Adrenal gland (tissue), 12 donors: ENCODE data around the gene RBM39. TPM values are rescaled to one million over a fixed set of nuclear protein-coding genes. Genes with fewer than 3 reads are reported as not detected.

ENCODE experiments used
- DNase-seq, 7 donors: peaks; one replicate each; pipeline ENCODE4 v3.0.0-alpha.2; 2019 to 2020
- H3K27ac ChIP-seq, 5 donors: fragments of 200-600 bp; sonication (generic) in 4 of 5; 1 replicate in 3 of 5; 2 replicates in 2 of 5; pipeline versions ENCODE4 v1.5.1 to v1.8.0; 2016 to 2020; ENCODE audit warnings: mild to moderate bottlenecking in 1 of 5
- H3K27me3 ChIP-seq: fragments of 200-600 bp; 2 replicates; pipeline ENCODE4 v1.8.0; 2021
- H3K36me3 ChIP-seq, 2 donors: fragments of 200-600 bp; replicated peaks in 1 of 2; 1 replicate in 1 of 2; 2 replicates in 1 of 2; pipeline versions ENCODE4 v1.5.1 to v1.8.0; 2018 to 2022
- H3K4me1 ChIP-seq, 2 donors: fragments of 200-600 bp; replicated peaks in 1 of 2; 1 replicate in 1 of 2; 2 replicates in 1 of 2; pipeline versions ENCODE4 v1.5.1 to v1.8.0; 2018 to 2021
- H3K4me3 ChIP-seq, 4 donors: fragments of 200-600 bp; sonication (generic) in 3 of 4; one replicate each; pipeline ENCODE4 v1.5.1; 2016 to 2018
- H3K9me3 ChIP-seq, 3 donors: fragments of 200-600 bp; sonication (generic) in 1 of 3; replicated peaks in 1 of 3; 1 replicate in 2 of 3; 2 replicates in 1 of 3; pipeline versions ENCODE4 v1.5.1 to v1.8.0; 2016 to 2021
- POLR2A ChIP-seq, 2 donors: fragments of 450-650 bp; IDR thresholded peaks; one replicate each; pipeline ENCODE4 v1.6.1; 2017; ENCODE audit warnings: antibody characterized with exemption in 2 of 2, mild to moderate bottlenecking in 2 of 2, moderate library complexity in 1 of 2
- WGBS, 4 donors: extraction: QIAGEN DNeasy Blood & Tissue Kit in 2 of 4; methylation state at CpG; one replicate each; pipeline versions ENCODE4 v1.1.5 to v1.1.7; 2013 to 2017; 5-methylcytosine and 5-hydroxymethylcytosine counted together
- intact Hi-C, 2 donors: fragments of 100-400 bp; cut with DNase I; formaldehyde crosslinking; loops; one replicate each; pipeline versions ENCODE4 v1.14.1 to v1.15.0; 2022 to 2023
- polyA plus RNA-seq, 3 donors: library from polyadenylated mRNA; stranded (reverse); fragments of 200-250 nt in 2 of 3; fragments of 350-450 nt in 1 of 3; fragmentation: Illumina TruSeq in 1 of 3; extraction: RNeasy Lipid Tissue Mini Kit (QIAGEN cat#74804) in 1 of 3; gene quantifications; one replicate each; pipeline ENCODE4 v1.2.3, GENCODE V29; 2013 to 2014
- small RNA-seq, 2 donors: library from RNA; depleted of rRNA; stranded (forward); fragments of <200 nt; gene quantifications; one replicate each; pipeline ENCODE3, GENCODE V24; 2016
- total RNA-seq, 9 donors: library from RNA; depleted of rRNA in 4 of 9; stranded (reverse); fragments of >200 nt in 4 of 9; fragments of 120-200 nt in 1 of 9; fragmentation: NEBNext Ultra II Directional in 1 of 9; extraction: Animal tissue kit (Norgen Biotek cat#: 25700) in 1 of 9; gene quantifications; one replicate each; pipeline versions ENCODE4 v1.1.0 to v1.2.4, GENCODE V29; 2013 to 2023
- TF ChIP-seq, protein P1 (sequence below), 6 experiments: fragments of 450-650 bp in 4 of 6; fragments of 200-600 bp in 2 of 6; sonication (generic) in 1 of 6; IDR thresholded peaks; 1 replicate in 5 of 6; 2 replicates in 1 of 6; pipeline versions ENCODE4 v1.5.1 to v1.8.0; 2016 to 2021; ENCODE audit warnings: antibody characterized with exemption in 6 of 6, mild to moderate bottlenecking in 2 of 6, moderate library complexity in 1 of 6
- donor health status: healthy with polysubstance abuse.
- donor health status: Bipolar disorder and iron deficiency.
- donor health status: DM: yes; HTN: yes; CAD: no.
- donor health status: DM: no; HTN: no; CAD: no.
- donor health status: DM: no; HTN: no; CAD: no.
- donor health status: DM: yes; HTN: yes; CAD: no.

The RBM39 gene
- total and polyA plus RNA-seq, 12 donors, result 111 to 714 (median 267) TPM

DNA sequence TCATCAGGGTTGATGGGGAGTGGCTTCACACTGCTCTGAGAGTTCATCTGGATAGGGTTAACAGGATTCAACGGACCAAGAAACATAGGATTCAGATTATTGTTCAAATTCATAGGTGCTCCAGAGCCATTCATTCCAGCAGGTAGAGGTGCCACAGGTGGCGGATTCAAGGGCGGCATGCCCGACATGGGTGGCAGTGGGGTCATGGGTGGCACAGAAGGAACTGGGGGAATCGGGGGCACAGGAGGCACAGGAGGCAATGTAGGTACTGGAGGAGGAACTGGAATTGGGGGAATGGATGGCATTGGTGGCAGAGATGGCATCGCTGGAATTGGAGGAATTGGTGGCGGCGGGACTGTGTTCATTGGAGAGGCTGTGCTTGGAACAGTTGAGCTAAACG, 87.6 kb downstream of the RBM39 start:
- Histone ChIP-seq H3K9me3 (no peaks in the 10 kb centered on the region), H3K36me3 (peaks cover 0 to 29% of the 10 kb centered on the region in 2 donors), H3K27me3 (no peaks in the 10 kb centered on the region), H3K27ac (no peak overlapping the region), H3K4me1 (peaks cover 0 to 71% of the 10 kb centered on the region in 2 donors), H3K4me3 (no peak overlapping the region)
- intact Hi-C loops, result no loop called here
- TF ChIP-seq, protein P1, sequence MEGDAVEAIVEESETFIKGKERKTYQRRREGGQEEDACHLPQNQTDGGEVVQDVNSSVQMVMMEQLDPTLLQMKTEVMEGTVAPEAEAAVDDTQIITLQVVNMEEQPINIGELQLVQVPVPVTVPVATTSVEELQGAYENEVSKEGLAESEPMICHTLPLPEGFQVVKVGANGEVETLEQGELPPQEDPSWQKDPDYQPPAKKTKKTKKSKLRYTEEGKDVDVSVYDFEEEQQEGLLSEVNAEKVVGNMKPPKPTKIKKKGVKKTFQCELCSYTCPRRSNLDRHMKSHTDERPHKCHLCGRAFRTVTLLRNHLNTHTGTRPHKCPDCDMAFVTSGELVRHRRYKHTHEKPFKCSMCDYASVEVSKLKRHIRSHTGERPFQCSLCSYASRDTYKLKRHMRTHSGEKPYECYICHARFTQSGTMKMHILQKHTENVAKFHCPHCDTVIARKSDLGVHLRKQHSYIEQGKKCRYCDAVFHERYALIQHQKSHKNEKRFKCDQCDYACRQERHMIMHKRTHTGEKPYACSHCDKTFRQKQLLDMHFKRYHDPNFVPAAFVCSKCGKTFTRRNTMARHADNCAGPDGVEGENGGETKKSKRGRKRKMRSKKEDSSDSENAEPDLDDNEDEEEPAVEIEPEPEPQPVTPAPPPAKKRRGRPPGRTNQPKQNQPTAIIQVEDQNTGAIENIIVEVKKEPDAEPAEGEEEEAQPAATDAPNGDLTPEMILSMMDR (IDR thresholded peaks at IDR 0.05), result no peak
- TF ChIP-seq POLR2A (IDR thresholded peaks at IDR 0.05), result no peak
- 92 to 95% (median 95%) methylated on average over 9 of the region's 9 CpGs for WGBS, 4 donors
- DNase-seq, result peak in 1 of 7 donors; percentile 38

DNA sequence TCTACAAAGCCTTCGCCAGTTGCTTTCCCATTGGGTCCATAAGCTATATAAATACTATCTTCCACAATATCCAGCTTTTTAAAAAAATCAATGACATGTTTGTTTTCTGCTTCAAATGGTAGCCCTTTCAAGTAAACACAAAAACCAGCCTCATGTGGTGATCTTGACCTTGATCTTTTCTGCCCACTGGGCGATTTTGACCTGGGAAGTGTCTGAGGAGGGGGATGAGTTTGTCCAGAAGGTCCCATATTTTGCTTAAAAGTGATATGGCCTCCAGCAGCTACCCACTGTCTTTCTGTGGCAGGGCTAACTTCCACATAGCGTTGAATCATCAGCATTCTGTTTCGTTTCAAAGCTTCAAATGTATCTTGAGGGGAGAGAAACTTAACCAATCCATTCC, 88.2 kb downstream of the RBM39 start:
- intact Hi-C loops, result no loop called here
- H3K4me3 ChIP-seq, result no peak overlapping the region
- TF ChIP-seq, protein P1 (IDR thresholded peaks at IDR 0.05), result no peak
- no peak for TF ChIP-seq POLR2A (IDR thresholded peaks at IDR 0.05)
- no peaks in the 10 kb centered on the region for H3K9me3 ChIP-seq
- H3K4me1 ChIP-seq, result peaks cover 0 to 71% of the 10 kb centered on the region in 2 donors
- H3K36me3 ChIP-seq, result peaks cover 0 to 29% of the 10 kb centered on the region in 2 donors
- no peaks in the 10 kb centered on the region for H3K27me3 ChIP-seq
- no peak for DNase-seq
- H3K27ac ChIP-seq, result no peak overlapping the region
- 67 to 79% (median 70%) methylated on average over 4 of the region's 4 CpGs for WGBS, 4 donors

Small RNAs within 50 kb of the gene (small RNA-seq; reads per million reads assigned to genes)
- gene RF00026, result 0 reads per million in 2 donors

Other genes with a start within 250 kb of the RBM39 start
- not detected for gene C20orf173, start 212.6 kb downstream of the RBM39 start, total RNA-seq
- gene C20orf173, start 212.6 kb downstream of the RBM39 start, polyA plus RNA-seq, result not detected
- gene ERGIC3, start 200.2 kb downstream of the RBM39 start, total RNA-seq, result 100 to 1,000 TPM; 233 to 386 (median 275) TPM
- 100 to 1,000 TPM; 217 to 351 (median 221) TPM for gene ERGIC3, start 200.2 kb downstream of the RBM39 start, polyA plus RNA-seq
- 10 to 100 TPM in 6 of 9 donors, 1 to 10 TPM in 3; 5.1 to 32.0 (median 14.3) TPM for gene SPAG4, start 126.4 kb downstream of the RBM39 start, total RNA-seq
- 10 to 100 TPM in 2 of 3 donors, 1 to 10 TPM in 1; 2.7 to 15.4 (median 12.5) TPM for gene SPAG4, start 126.4 kb downstream of the RBM39 start, polyA plus RNA-seq
- 100 to 1,000 TPM in 7 of 9 donors, 10 to 100 TPM in 2; 66.8 to 233 (median 156) TPM for gene CPNE1, start 77.4 kb downstream of the RBM39 start, total RNA-seq
- gene CPNE1, start 77.4 kb downstream of the RBM39 start, polyA plus RNA-seq, result 100 to 1,000 TPM in 2 of 3 donors, 10 to 100 TPM in 1; 63.9 to 464 (median 428) TPM
- gene RBM12, start 77.4 kb downstream of the RBM39 start, total RNA-seq, result 10 to 100 TPM; 18.9 to 98.6 (median 57.7) TPM
- 10 to 100 TPM in 2 of 3 donors, 1 to 10 TPM in 1; 7.7 to 93.5 (median 13.1) TPM for gene RBM12, start 77.4 kb downstream of the RBM39 start, polyA plus RNA-seq
- gene NFS1, start 42.9 kb downstream of the RBM39 start, total RNA-seq, result 100 to 1,000 TPM in 6 of 9 donors, 10 to 100 TPM in 3; 40.1 to 129 (median 114) TPM
- 10 to 100 TPM; 60.3 to 97.1 (median 73.1) TPM for gene NFS1, start 42.9 kb downstream of the RBM39 start, polyA plus RNA-seq
- 100 to 1,000 TPM; 154 to 477 (median 256) TPM for gene ROMO1, start 42.9 kb downstream of the RBM39 start, total RNA-seq
- 1,000 to 10,000 TPM in 1 of 3 donors, 100 to 1,000 TPM in 1, 10 to 100 TPM in 1; 50.1 to 1,321 (median 664) TPM for gene ROMO1, start 42.9 kb downstream of the RBM39 start, polyA plus RNA-seq
- 10 to 100 TPM; 17.0 to 45.1 (median 32.1) TPM for gene PHF20, start 29.8 kb upstream of the RBM39 start, total RNA-seq
- gene PHF20, start 29.8 kb upstream of the RBM39 start, polyA plus RNA-seq, result 10 to 100 TPM; 15.0 to 27.8 (median 17.8) TPM
- gene SCAND1, start 212.2 kb upstream of the RBM39 start, total RNA-seq, result 100 to 1,000 TPM in 6 of 9 donors, 10 to 100 TPM in 3; 76.2 to 191 (median 131) TPM
- gene SCAND1, start 212.2 kb upstream of the RBM39 start, polyA plus RNA-seq, result 100 to 1,000 TPM in 2 of 3 donors, under 1 TPM in 1; 0.64 to 540 (median 534) TPM
- 10 to 100 TPM in 1 of 9 donors, 1 to 10 TPM in 8; 1.1 to 15.3 (median 5.1) TPM for gene CNBD2, start 226.3 kb upstream of the RBM39 start, total RNA-seq
- 10 to 100 TPM in 2 of 3 donors, 1 to 10 TPM in 1; 3.8 to 23.3 (median 15.4) TPM for gene CNBD2, start 226.3 kb upstream of the RBM39 start, polyA plus RNA-seq